Activated T-helper 2 cell treated with anti-CD3 and anti-CD28 coated beads, Interferon-gamma antibody, Interleukin-2, Interleukin-4, amounts not matched to agents 10 μg/mL and 5 μg/mL and 100 μg/mL, durations not matched to agents 14 hours and 24 hours and 36 hours (primary cell): Measurements from ENCODE around the gene LRRN3. TPM values are rescaled to one million over a fixed set of nuclear protein-coding genes. Genes with fewer than 3 reads are reported as not detected.

Experiments
- DNase-seq: peaks from one replicate; pipeline ENCODE4 v3.0.0; 2021; ENCODE audit warnings: low spot score
- H3K27ac Mint-ChIP-seq: one replicate; pipeline ENCODE4 v1.8.0; 2021; ENCODE audit warnings: mixed read lengths
- H3K27me3 Mint-ChIP-seq: one replicate; pipeline ENCODE4 v1.8.0; 2021; ENCODE audit warnings: low read depth, mixed read lengths
- H3K36me3 Mint-ChIP-seq: one replicate; pipeline ENCODE4 v1.8.0; 2021; ENCODE audit warnings: low read depth, mixed read lengths
- H3K4me1 Mint-ChIP-seq: one replicate; pipeline ENCODE4 v1.8.0; 2021; ENCODE audit warnings: low read depth, mixed read lengths
- H3K4me3 Mint-ChIP-seq: one replicate; pipeline ENCODE4 v1.8.0; 2021; ENCODE audit warnings: low read depth, mild to moderate bottlenecking, moderate library complexity, mixed read lengths
- H3K9me3 Mint-ChIP-seq: one replicate; pipeline ENCODE4 v1.8.0; 2021; ENCODE audit warnings: mixed read lengths
- intact Hi-C: fragments of 100-400 bp; cut with micrococcal nuclease; formaldehyde crosslinking; loops from one replicate; pipeline ENCODE4 v1.15.1; 2023
- total RNA-seq: library from RNA; stranded (reverse); gene quantifications from 2 replicates; pipeline ENCODE4 v1.2.3, GENCODE V29; 2022

LRRN3 gene
- total RNA-seq, 1 donor from 2014 or later, result 29.4 TPM

DNA sequence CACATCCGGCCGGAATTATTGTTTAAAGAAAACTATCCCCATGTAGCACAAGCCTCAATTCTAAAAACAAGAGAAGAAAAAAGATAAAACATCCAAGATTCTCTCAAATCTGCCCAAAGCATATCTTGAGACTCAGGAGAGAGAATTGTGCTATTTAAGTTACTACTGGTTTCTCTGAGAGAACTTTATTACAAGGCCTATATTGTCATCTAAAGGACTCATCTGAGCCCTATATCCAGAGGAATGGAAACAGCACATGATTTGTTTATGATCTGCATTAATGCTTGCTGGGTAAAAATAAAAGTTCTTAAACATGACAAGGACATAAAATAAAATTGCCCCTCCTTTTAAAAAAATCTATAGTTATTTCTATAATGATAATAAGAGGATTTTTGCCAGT, 25.0 kb downstream of the LRRN3 start:
- Mint-ChIP-seq H3K27me3 (no peaks in the 10 kb centered on the region), H3K27ac (peak overlapping the region; percentile 3), H3K36me3 (peaks cover 83% of the 10 kb centered on the region), H3K9me3 (peaks cover 10% of the 10 kb centered on the region), H3K4me3 (no peak overlapping the region), H3K4me1 (peaks cover 35% of the 10 kb centered on the region)
- no peak for DNase-seq
- intact Hi-C loops, result no loop called here

DNA sequence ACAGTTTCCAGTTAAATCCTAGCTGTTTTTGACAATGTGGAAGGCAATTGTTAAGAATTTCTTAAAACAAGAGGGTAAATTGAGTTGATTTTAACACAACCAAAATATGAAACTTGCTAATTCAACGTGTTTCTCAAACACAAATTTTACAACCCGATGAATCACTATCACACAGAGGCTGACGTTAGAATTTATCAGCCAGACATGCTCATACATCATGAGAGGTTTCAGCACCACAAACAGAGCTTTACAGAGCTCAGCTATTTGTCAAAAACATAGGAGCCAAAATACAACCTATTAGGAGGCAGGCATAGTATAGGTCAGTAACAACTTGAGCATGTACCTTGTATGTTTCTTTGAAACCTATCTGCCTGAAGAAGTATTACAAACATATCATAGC, 36.1 kb downstream of the LRRN3 start:
- no peaks in the 10 kb centered on the region for H3K9me3 Mint-ChIP-seq
- H3K27me3 Mint-ChIP-seq, result no peaks in the 10 kb centered on the region
- peaks cover 35% of the 10 kb centered on the region for H3K36me3 Mint-ChIP-seq
- no peak overlapping the region for H3K4me3 Mint-ChIP-seq
- intact Hi-C loops, result no loop called here
- no peak overlapping the region for H3K27ac Mint-ChIP-seq
- H3K4me1 Mint-ChIP-seq, result no peaks in the 10 kb centered on the region
- DNase-seq, result no peak

DNA sequence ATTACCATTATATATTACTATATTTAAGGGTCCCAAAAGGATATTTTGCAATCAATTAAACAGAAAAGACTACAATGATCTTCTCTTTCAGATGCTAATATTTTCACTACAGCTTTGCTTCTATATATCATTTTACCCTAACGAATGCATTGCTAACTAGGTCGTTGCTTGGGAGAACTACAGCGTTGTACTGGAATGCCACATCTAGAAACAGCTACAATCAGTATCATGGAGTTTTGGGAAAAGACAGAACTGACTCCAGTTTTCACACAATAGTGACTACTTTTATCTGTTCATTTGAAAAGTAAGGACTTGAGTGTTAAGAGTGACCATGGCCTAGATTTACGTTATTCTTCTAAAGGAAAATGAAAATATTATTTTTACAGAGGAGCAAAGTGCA, 38.5 kb downstream of the LRRN3 start:
- H3K4me3 Mint-ChIP-seq, result no peak overlapping the region
- no peaks in the 10 kb centered on the region for H3K9me3 Mint-ChIP-seq
- no peaks in the 10 kb centered on the region for H3K27me3 Mint-ChIP-seq
- peaks cover 14% of the 10 kb centered on the region for H3K36me3 Mint-ChIP-seq
- DNase-seq, result no peak
- no peak overlapping the region for H3K27ac Mint-ChIP-seq
- no peaks in the 10 kb centered on the region for H3K4me1 Mint-ChIP-seq
- intact Hi-C loops, result no loop called here

DNA sequence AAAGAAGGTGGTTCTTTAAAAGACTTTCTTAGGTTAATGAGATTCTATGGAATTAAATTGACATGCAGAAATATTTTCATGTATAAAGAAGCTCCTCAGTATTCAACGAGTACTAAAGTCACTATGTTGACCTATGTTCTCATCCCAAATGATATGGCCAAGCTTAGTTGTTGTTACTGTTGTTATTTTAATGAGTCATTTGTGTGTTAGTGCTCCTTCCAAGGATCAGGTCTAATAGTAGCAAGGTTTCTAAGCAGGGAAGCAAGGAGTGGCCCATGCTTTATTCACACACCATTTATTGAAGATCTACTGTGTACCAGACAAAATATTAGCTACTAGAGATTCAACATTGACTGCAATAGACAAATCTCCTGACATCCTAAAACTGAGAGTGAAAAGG, 41.9 kb downstream of the LRRN3 start:
- Mint-ChIP-seq H3K27me3 (no peaks in the 10 kb centered on the region), H3K36me3 (no peaks in the 10 kb centered on the region), H3K9me3 (no peaks in the 10 kb centered on the region), H3K27ac (no peak overlapping the region), H3K4me3 (no peak overlapping the region), H3K4me1 (peaks cover 5% of the 10 kb centered on the region)
- DNase-seq, result no peak
- intact Hi-C loops, result no loop called here

DNA sequence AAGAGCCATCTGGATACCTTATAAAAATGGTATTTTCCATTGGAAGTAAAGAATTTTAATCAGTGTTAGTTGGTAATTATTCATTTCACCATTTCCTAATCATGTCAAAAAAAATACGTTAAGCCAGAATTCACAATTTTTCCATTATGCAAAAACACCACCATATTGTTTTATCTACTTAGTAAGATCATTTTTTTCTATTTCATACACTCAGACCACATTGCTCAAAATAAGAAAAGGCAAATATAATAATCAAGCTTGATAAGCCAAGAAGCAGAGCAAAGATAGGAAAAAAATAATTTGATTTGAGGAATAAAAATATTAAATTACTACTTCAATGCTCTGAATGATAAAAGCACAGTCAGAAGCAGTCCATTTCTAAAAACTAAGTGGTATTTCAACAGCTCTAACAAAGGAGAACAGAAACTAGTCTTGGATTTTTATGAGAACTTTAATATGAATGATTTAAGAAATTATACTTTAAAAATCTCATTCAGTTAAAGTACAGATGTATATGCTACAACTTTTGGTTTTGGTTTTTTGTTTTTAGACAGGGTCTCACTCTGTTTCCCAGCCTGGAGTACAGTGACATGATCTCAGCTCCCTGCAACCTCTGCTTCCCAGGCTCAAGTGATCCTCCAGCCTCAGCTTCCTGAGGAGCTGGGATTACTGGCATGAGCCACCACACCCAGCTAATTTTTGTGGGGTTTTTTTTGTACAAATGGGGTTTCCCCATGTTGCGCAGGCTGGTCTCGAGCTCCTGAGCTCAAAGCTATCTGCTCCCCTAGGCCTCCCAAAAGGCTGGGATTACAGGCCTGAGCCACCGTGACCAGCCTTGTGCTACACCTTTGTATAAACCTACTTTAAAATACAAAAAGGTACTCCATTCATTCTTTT, 46.6 kb downstream of the LRRN3 start:
- H3K36me3 Mint-ChIP-seq, result no peaks in the 10 kb centered on the region
- no peaks in the 10 kb centered on the region for H3K27me3 Mint-ChIP-seq
- peaks cover 32% of the 10 kb centered on the region for H3K4me1 Mint-ChIP-seq
- intact Hi-C loops, result loop anchor here (1.0 to 5.0 kb wide), 9 partner anchors 20 to 420 kb away; no protein-coding TSS in a partner anchor
- peak; percentile 14 for DNase-seq
- H3K9me3 Mint-ChIP-seq, result no peaks in the 10 kb centered on the region
- H3K4me3 Mint-ChIP-seq, result peak overlapping the region; percentile 57
- H3K27ac Mint-ChIP-seq, result peak overlapping the region; percentile 93

DNA sequence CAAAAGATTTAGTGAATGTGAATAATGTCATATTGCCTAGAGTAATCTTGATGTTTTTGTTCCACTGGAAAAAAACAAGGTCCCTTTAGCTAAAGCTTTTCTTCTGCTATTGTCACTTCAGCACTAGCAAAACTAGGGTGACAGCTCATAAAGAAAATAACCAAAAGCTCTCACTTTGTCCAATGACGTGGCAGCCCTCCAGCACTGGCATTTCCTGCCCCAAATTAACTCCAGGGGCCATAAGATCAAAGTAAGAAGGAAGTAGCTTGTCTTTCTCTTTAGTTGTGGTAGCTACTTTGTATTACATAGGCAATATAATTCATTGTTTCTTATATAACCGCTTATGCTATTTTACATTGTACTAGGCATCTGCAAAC, 47.3 kb downstream of the LRRN3 start:
- Mint-ChIP-seq H3K4me1 (peaks cover 32% of the 10 kb centered on the region), H3K27me3 (no peaks in the 10 kb centered on the region), H3K4me3 (peak overlapping the region; percentile 57), H3K27ac (peak overlapping the region; percentile 93), H3K36me3 (no peaks in the 10 kb centered on the region), H3K9me3 (no peaks in the 10 kb centered on the region)
- peak; percentile 57 for DNase-seq
- intact Hi-C loops, result loop anchor here (1.0 to 5.0 kb wide), 8 partner anchors 25 to 419 kb away; no protein-coding TSS in a partner anchor

DNA sequence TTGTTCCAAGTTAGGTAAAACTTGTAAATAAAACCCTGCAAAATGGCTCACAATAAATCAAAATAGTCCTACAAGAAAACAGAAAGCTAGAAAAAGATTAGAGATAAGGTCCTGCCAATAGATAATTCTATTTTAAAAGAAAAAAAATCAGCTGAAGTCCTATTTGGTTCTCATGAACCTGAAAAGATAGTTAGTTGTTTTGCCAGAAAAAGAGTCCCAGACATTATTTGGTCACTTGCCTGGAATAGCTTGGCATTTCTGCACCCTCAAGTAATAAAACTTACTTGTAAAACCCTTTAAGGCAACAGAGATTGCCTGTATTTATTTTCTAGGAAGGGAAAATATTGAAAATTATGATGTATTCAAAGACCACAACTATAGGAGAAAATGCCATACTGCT, 47.7 kb downstream of the LRRN3 start:
- DNase-seq, result no peak
- Mint-ChIP-seq H3K27me3 (no peaks in the 10 kb centered on the region), H3K4me1 (peaks cover 32% of the 10 kb centered on the region), H3K9me3 (no peaks in the 10 kb centered on the region), H3K36me3 (no peaks in the 10 kb centered on the region), H3K27ac (peak overlapping the region; percentile 93), H3K4me3 (no peak overlapping the region)
- intact Hi-C loops, result loop anchor here (1.0 to 5.0 kb wide), 8 partner anchors 26 to 419 kb away; no protein-coding TSS in a partner anchor

DNA sequence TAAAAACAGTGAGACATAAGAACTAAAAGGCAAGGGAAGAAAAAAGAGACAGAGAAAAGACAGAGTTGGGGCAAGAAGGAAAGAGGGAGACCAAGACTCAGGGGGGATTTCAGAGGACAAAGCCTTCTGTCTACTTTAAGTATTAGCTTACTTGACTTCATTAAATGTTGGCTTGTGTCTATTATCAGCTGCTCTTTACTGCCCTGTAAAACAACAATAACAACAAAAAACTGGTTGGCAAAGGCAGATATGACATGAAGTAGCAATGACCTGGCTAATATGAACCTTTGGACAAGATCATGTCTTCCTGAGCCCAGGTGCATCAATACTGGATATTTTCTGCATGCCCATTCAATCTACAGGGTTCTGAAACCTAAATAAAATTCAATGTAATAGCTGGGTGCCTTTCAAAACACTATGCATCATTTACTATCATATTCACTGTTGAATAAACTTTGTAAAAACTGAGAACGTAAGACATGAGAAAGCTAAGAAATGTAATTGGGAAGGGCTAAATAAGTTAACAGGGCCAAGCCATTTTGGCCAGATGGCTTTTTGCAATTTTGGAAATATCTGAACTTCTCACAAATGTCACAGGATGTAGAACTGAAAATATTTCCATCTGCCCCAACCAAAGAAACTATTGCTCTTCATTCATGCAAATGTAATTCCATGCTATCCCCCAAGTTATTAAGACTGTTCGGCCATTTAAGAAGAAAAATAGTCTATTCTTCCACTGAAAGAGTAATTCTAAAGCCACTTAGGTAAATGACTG, 49.4 kb downstream of the LRRN3 start:
- Mint-ChIP-seq H3K27me3 (no peaks in the 10 kb centered on the region), H3K9me3 (no peaks in the 10 kb centered on the region), H3K27ac (peak overlapping the region; percentile 2), H3K4me3 (no peak overlapping the region), H3K36me3 (no peaks in the 10 kb centered on the region), H3K4me1 (peaks cover 32% of the 10 kb centered on the region)
- intact Hi-C loops, result no loop called here
- no peak for DNase-seq

DNA sequence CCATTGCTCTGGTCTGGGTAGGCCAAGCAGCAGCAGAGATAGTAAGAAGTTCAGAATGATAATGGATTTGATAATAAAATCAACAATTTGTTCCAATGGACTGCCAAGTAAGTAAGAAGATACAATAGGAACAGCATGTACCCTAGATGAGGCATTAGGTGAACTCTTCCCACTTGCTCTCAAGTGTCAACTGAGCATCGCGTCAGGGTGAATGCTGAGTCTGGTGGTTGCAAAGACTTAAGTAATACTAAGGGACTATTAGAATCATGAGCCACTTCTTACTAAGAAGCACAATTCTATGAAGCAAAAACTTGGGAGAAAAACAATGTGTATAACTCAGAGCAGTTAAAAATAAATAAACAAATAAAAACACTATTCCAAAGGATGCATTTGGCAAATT, 54.5 kb downstream of the LRRN3 start:
- intact Hi-C loops, result no loop called here
- Mint-ChIP-seq H3K27me3 (no peaks in the 10 kb centered on the region), H3K4me3 (no peak overlapping the region), H3K36me3 (no peaks in the 10 kb centered on the region), H3K9me3 (no peaks in the 10 kb centered on the region), H3K4me1 (peaks cover 7% of the 10 kb centered on the region), H3K27ac (no peak overlapping the region)
- DNase-seq, result no peak

DNA sequence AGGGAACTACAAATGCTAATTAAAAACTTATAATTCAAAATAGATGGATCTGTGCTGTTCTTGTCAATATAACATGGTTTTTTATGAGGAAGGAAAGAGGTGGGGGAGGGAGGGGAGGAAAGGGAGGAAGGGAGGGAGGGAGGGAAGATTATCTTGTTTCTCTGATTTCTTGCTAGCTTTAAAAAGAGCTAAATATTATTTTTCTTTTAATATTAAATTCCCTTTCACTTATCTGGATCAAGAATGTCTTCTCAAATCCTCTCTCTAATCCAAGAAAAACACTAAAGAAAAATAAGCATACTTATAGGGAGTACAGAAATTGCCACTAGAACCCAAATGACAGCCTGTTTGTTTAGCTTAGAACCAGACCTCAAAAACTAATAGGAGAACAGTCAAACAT, 55.2 kb downstream of the LRRN3 start:
- no peak overlapping the region for H3K4me3 Mint-ChIP-seq
- intact Hi-C loops, result no loop called here
- H3K36me3 Mint-ChIP-seq, result no peaks in the 10 kb centered on the region
- H3K27me3 Mint-ChIP-seq, result no peaks in the 10 kb centered on the region
- no peaks in the 10 kb centered on the region for H3K9me3 Mint-ChIP-seq
- DNase-seq, result no peak
- H3K4me1 Mint-ChIP-seq, result peaks cover 3% of the 10 kb centered on the region
- no peak overlapping the region for H3K27ac Mint-ChIP-seq

DNA sequence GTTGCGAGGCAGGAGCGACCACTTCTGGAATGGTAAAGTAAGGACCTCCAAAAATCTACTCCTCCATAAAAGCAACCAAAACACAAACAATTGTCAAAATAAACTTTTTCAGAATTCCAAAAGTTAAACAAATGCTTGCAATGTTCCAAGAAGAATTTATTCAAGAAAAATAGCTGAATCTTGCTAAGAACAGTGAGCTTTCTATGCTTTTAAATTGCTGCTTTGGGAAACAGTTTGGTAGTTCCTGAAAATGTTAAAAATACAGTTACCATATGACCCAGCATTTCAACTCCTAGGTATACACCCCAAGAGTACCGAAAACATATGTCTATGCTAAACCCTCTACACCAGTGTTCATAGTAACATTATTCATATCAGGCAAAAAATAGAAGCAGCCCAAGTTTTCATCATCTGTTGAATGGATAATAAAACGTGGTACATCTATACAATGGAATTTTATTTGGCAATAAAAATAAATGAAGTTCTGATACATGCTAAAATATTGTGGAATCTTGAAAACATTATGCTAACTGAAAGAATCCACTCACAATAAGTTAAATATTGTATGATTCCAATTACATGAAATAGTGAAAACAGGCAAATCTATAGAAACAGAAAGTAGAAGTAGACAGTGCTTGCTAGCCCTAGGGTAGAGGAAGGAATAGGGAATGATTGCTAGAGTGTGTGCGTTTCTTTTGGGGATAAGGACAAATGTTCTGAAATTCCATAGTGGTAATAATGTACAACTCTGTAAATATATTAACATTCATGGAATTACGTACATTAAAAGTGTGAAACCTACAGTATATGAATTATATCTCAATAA, 57.0 kb downstream of the LRRN3 start:
- Mint-ChIP-seq H3K4me3 (no peak overlapping the region), H3K27me3 (no peaks in the 10 kb centered on the region), H3K36me3 (no peaks in the 10 kb centered on the region), H3K27ac (no peak overlapping the region), H3K4me1 (peaks cover 3% of the 10 kb centered on the region), H3K9me3 (no peaks in the 10 kb centered on the region)
- intact Hi-C loops, result no loop called here
- DNase-seq, result no peak

DNA sequence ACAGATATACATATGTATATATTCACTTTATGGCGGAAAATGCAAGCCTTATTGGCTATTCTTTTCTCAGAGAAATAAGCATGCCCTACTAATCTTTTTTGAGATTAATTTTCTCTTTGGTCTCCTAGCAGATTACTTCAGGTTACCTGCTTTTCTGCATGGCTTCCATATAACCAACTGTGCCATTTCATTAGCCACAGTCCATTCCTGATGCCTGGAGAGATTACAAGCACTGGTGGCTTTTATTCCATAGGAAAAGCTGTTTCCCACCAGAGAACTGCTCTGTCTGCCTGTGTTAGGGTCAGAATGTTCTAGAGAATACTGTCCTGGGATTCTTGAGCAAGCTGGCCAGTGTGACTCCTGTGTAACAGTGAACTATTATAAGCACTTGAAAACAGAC, 59.8 kb downstream of the LRRN3 start:
- no peaks in the 10 kb centered on the region for H3K36me3 Mint-ChIP-seq
- H3K9me3 Mint-ChIP-seq, result no peaks in the 10 kb centered on the region
- H3K4me3 Mint-ChIP-seq, result no peak overlapping the region
- H3K27me3 Mint-ChIP-seq, result no peaks in the 10 kb centered on the region
- no peak for DNase-seq
- H3K27ac Mint-ChIP-seq, result no peak overlapping the region
- intact Hi-C loops, result no loop called here
- peaks cover 3% of the 10 kb centered on the region for H3K4me1 Mint-ChIP-seq
